Suppressor macrophage treated with lipopolysaccharide for 1 hour (primary cell): ENCODE data around the gene C1orf53.
A peak's percentile ranks its signal among the peaks of the same experiment; 100 is the strongest.

ENCODE experiments used
- DNase-seq, 3 donors: peaks; one replicate each; pipeline ENCODE4 v3.0.0-alpha.2; 2020 to 2022

C1orf53 gene

GRCh38 chr1:197908716-197909220 is 6.3 kb downstream of the C1orf53 start:
- DNase-seq: no peak

DNA sequence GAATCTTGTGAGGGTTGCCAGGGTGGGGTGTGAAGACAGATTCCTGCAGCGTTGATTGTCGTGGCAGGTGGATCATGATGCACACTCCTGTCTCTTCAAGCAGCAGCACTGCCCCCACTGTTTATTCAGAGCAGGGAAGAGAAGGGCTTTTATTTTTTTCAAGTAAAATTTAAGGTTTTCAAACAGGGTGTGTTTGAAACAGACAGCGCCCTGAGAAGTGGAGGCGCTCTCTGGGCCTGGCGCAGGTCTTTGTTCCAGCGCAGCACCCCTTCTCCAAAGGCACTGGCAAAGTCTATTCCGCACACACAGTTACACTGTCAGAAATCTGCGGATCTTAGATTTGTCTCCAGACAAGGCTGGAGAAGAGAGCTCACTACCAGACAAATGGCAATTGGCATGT is 7.0 kb downstream of the C1orf53 start:
- DNase-seq: no peak

DNA sequence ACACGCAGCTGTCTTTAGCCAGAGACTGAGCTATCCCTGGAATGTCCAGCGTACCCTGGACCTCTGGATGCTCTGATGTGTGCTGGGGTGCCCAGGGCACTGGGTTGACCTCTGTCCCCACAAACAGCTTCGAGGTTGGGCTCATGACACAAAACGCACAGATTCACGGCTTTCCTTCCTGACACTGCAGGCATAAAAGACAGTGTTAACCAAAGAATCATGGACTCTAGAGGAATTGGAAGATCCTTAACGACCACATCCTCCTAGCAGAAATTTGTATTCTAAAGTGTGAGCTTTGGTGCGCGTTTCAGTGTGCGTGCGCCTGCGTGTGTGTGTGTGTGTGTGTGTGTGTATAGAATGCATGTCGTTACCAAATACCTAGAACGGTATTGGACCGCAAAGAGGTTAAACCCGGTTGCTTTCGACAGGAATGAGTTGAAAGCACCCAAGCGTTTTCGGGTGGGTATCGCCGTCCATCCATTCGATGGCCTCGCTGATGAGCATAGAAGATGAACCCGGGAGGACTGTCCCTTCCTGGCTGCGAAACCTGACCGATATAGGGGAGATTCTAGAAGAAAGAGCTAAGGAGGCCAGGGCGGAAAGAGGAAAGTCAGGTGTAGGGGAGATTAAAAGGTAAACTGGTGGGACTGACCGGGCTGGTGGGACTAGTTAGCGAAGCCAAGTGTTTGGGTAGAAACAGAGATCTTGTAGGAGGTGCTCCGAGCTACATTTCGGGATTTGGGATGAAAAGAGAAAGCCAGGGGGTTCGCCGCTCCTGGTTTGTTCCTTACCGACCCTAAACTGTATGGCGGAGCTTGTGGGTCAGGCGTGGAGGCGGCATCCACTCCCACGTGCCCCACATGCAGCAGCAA is 7.9 kb downstream of the C1orf53 start:
- DNase-seq: no peak

DNA sequence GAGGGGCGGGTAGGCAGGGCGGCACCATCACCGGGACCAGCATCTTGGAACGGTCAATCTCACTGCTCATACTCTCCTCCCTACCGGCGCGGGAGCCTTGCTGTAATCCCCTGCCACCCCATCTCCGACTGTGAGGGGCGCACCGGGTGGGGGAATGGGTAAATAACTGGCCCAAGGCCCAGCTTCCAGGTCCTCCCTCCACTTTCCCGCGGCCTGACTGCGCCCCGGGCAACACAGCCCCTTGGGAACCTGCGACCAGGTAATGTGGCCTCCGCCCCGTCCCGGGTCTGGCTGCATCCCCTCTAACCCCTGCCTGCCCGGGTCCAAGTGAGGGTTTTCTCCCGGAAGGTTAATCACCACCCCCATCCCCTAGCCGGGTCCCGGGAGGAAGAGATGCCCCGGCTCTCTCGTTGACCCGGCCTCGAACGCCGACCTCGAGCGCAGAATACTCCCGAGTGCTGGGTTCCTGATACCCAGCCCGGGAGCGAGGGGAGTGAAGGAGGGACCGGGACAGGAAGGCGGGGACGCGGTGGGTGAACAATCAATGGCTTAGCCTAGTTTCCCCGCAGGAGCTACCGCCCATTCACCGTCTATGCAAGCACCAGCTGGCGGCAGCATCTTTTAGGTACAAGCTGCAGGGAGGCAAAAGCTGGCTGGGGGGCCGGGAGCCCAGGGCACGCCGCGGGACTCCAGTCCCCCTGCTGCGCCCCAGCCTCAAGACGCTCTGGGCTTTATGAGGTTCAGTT is 8.9 kb downstream of the C1orf53 start:
- no peak for DNase-seq

DNA sequence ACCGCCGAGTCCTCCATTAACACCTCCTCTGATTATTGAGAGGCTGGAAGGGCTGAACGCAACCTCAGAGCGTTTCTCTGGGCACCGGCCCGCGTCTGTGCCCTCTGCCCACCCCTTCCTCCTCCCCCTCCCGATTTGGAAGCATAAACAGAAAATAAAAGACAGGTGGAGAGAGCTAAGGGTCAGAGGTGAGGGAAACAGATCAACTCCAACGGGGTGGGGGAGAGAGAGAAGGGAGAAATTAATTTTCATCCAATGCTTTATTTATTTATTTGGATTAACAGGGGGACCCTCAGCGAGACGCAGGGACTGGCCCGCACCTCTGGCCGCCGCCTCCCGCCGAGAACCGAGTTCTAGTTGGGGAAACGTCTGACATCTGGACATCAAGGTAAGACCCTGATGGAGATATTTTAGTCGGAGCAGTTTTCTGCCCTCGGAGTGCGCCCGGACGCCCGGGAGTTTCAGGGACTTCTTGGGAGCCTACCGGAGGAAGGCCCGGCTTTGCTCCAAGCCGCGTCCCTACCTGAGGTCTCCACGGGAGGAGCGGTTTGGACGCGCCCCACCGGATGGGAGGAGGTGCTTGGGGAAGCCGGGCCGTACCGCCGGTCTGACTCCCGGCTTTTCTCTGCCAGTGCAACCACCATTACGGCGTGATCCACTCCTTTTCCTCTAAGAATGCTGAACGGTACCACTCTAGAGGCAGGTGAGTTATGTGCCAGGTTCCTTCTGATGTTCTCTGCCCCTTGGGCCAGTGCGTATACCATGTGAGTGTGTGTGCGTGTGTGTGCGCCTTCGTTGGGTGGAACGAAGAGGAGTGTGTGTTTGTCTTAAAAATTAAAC is 9.6 kb downstream of the C1orf53 start:
- DNase-seq: no peak

- no peak for DNase-seq
Measured at GRCh38 chr1:197912739-197913494, 10.5 kb downstream of the C1orf53 start.

DNA sequence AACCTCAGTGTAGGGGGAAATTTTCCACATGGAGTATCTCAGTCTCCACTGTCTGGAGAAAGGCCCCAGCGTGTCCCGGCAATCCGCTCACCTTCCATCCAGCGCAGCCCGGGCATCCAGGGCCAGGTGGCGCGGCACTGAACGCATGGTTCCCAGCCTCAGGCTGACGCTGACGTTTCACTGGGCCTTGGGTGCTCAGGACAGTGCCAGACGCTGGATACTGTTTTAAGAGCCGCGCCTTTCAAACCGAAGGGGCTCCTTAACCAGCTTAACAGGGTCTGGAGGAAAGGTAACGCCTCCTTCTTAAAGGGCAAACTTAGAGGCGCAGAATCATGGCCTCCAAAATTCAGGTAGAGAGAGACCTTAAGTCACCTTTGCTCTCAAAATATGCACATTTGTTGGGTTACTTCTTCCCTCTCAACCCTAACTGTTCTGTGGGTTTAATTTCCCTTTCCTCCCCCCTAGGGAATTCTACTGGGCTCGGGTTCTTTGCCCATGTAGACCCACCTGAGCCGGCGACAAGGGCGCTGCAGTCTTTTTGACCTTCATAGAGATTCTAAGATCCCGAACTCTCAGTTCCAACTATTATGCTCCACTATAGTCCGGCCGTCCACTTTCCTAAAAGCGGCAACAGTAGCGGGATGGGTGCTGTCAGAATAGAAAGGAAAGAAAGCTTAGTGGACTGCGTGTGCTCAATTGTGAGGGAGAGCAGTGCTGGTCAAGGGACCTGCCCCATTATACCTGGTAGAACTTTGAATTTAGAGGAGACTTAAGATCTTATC is 11.3 kb downstream of the C1orf53 start:
- DNase-seq: no peak

GRCh38 chr1:197914510-197914909 is 12.1 kb downstream of the C1orf53 start:
- DNase-seq: no peak

DNA sequence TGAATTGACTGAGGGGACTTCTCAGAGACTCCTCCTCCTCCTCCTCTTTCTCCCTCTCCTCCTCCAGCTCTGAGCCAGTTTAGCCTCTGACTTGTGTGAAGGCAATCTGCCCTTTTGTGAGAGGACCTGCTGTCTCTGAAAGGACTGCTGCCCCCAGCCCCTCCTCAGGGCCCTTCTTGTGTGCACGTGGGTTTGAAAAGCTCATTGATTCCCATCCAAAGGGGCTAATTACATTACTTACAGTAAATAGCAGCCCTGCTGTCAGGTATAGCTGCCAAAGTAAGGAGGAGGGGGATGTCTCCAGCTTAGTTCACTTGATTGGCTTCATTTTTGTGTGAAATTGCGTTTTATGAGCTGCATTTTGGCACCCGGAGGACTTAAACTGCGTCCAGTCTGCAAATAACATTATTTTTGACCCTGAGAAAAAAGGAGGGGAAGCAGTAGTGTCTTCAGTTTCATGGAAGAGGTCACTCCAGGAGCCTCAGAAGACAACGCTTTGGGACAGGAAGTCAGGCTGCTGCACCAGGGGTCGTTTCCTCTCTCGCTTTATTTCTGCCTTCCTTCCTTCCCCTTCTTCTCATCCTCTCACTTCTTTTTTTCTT is 12.9 kb downstream of the C1orf53 start:
- no peak for DNase-seq

DNA sequence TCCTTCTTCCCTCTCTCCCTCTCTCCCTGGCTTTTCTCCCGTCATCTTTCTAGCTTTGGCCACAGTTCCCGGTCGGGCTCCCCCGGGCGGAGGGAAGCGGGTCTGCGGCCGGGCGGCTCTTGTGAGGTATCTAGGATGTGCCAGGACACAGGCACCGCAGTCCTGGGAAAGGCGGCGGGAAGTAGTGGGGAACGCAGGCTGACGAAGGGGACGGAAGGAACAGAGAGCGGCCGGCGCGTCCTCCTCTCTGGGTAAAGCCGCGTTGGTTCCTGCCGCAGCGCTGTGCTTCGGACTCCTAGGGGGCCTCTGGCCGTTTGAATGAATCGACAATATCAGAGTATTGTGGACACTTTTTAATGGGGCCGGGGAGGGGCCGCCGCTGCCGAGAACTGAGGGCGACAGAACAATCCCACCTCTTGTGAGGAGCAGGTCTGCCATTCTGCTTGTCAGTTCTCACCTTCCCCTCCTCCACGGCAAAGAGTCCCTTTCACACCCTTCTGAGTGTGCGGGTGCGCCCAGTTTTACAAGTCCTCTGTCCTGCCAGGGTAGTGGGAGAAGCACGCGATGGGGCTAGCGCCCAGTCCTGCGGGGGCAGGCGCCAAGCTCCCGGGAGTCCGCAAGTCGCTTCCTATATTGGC is 13.6 kb downstream of the C1orf53 start:
- DNase-seq: peak in 2 of 3 donors; percentile 44 to 63

DNA sequence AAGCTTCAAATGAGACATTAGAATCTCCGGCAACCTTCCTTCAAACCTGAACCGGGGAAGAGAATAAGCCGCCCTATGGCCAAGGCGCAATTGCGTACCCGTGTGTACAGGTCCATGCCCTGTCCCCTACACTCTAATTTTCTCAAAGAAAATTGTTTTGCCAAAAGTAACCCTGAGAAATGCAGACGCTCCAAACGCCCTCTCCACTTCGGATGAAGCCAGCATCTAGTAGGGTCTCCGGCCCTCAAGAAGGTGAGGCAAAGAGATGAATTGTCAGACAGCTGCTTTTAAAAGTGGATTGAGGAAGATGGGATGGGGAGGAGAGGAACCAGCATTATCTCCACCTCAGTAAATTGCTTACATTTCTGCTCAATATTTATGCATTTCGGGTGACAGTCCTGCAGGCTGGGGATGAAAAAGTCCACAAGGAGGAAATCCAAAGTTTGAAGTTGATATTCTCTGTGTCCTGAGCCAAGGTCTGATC is 14.1 kb downstream of the C1orf53 start:
- no peak for DNase-seq

- DNase-seq: peak; percentile 31 to 58 (median 47)
Measured at GRCh38 chr1:197917805-197918651, 15.6 kb downstream of the C1orf53 start.

DNA sequence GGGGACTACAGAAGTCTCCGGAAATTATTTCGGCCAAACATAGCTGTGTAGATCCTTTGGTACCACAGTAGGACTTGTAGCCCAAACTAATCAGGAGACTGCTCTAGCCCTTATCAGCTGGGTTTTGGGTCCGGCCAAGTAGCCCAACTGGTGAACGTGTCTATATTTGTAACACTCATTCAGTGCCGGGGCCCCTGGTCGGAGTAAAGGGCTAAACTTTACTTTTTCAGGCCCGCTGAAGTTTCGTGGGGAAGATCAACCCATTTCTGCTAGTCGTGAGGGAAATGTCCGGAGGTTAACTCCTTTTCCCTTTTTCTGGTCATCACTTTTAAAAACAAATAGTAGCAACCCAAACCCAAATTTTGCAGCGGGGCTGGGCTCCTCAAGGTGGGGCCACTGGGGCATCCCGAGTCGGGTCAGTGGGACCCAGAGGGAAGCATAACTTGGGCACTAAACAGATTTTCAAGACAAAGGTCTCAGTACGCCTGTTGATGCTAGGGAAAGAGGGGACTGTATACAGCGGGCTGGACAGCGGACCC is 16.4 kb downstream of the C1orf53 start:
- DNase-seq: no peak

DNA sequence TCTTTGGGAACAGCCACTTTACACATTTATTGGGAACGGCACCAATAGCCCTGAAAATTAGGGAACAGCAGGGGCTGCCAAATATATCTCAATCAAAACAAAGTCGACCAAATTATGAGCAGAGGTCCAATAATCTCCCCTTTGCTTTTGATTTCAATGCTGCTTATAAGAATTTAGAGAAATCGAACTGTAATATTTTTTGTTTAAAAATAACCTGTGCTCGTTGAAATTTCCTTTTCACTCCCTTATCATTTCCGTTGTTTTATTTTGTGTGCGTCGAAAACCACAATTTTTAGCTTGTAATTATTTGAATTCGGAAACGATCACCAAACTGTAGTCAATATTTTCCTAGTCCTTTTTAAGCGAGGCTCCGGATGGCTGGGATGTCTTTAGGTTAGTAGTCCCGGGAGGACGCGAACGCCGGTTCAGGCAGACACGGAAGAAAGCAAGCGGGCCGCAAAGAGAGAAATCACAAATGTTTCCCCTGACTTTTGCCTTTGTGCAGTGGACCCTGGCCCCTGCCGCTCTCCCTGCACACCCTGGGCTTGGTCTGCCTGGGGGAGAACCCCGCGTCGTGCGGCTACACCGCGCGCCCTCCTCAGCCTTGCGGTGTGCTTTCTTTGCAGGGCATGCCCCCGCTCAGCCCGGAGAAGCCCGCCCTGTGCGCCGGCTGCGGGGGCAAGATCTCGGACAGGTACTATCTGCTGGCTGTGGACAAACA is 17.1 kb downstream of the C1orf53 start:
- DNase-seq: no peak

- DNase-seq: no peak
Measured at GRCh38 chr1:197920067-197920396, 17.6 kb downstream of the C1orf53 start.

- DNase-seq: no peak
Measured at GRCh38 chr1:197920414-197921117, 18.1 kb downstream of the C1orf53 start.

- no peak for DNase-seq
Measured at GRCh38 chr1:197921235-197922069, 19.0 kb downstream of the C1orf53 start.
